Measurements from ENCODE around the gene R3HDM4.
"Not testable (repeated sequence)": the region's sequence is repeated elsewhere in the genome, so short reads cannot be mapped to it uniquely, and the experiment has no call there.

R3HDM4 gene

DNA sequence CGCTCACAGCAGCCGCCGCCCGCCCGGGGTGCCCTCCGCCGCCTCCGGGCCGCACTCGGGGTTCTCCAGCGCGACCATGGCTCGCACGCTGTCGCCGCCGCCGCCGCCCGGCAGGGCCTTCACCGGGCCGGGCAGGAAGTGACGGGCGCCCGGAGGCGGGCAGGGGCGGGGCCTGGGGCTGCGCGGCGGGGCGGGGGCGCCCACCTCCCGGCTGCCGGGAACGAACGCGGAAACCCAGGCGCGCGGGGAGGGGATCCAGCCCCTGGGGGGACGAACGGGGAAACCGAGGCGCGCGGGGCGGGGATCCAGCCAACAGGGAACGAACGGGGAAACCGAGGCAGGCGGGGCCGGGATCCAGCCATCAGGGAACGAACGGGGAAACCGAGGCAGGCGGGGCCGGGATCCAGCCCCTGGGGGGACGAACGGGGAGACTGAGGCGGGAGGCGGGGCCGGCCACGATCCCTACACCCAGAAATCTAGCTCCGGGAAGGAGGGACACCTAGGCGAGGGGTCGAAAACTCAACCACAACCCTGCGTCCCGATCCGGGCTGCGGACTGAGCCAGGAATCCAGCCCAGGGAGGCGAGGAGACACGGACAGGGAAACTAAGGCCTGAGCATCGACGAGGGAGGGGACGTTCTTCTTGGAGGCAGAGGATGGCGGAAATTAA lies at the start of gene R3HDM4:
R3HDM4 (minus strand) TSS at position 140 of the 669 bp plus-strand sequence; CDS start at position 78, 62 bp downstream.
- no peak for DNase-seq

DNA sequence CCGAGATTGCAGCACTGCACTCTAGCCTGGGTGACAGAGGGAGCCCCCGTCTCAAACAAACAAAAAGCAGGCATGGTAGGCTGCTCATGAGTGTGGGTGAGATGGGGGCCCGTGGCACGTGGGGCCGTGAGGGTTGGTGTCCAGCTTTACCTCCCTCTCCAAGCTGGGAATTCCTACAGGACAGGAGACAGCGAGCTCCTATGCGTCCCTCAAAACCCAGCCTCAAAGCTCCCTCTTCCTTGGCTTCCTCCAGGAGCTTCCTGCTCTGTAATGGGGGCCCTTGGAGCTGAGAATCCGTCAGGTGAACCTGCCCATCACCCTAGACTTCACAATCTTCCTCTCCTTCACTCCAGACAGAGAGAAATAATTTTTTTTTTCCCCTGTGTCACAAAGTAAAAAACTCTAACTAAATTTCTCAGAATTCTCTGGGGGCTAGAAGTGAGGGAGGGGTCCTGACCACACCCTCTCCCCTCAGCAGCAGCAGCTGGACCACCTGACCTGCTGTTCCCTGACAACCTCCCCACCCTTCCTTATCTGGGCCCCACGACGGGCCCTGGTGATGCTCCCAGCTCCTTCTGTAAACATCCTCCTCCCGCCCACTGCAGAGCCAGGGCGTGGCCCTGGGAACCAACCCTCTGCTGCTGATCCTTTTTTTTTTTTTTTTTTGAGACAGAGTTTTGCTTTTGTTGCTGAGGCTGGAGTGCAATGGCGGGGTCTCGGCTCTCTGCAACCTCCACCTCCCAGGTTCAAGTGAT lies 49.0 kb upstream of the R3HDM4 start:
- DNase-seq: no peak

DNA sequence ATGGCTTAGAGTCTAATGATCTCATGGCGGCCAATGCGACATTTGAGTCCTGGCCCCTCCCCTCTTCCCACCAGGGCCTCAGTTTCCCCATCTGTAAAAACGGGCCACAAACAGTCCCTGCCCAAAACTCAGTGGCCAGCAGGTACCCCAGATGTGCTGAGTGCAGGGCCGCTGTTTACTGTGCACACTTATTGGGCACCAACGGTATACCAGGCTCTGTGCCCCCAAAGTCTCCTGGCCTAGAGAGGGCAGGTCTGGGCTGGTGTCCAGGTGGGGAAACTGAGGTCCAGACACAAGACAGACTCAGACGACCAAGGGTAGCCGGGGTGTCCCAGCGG lies 47.6 kb upstream of the R3HDM4 start:
- no peak for DNase-seq

DNA sequence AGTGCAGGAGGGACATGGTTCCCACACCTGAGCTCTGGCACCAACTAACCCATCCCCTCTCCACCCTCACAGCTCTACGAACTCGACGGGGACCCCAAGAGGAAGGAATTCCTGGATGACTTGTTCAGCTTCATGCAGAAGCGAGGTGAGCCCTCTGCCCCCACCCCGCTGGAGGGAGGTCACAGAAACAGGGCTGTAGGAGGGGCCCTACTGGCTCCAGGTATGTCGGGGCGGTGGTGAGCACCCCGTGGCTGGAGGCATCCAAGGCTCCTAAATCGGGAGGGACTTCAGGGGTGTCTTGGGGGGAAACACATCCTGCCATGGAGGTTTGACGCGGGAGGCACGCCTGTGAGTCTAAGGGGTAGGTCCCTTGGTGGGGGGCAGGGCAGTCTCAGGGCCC lies 47.0 kb upstream of the R3HDM4 start:
- no peak for DNase-seq

GRCh38 chr19:958967-959855 lies 46.2 kb upstream of the R3HDM4 start:
- DNase-seq: no peak

DNA sequence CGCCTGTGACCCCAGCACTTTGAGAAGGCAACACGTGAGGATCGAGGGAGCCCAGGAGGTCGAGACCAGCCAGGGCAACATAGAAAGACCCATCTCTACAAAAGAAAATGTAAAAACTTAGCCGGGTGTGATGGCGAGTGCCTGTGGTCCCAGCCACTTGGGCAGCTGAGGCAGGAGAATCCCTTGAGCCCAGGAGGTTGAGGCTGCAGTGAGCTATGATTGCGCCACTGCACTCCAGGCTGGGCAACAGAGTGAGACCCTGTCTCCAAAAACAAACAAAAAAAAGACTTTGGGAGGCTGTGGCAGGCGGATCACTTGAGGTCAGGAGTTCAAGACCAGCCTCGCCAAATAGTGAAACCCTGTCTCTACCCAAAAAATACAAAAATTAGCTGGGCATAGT lies 44.6 kb upstream of the R3HDM4 start:
- not testable (repeated sequence) for DNase-seq

DNA sequence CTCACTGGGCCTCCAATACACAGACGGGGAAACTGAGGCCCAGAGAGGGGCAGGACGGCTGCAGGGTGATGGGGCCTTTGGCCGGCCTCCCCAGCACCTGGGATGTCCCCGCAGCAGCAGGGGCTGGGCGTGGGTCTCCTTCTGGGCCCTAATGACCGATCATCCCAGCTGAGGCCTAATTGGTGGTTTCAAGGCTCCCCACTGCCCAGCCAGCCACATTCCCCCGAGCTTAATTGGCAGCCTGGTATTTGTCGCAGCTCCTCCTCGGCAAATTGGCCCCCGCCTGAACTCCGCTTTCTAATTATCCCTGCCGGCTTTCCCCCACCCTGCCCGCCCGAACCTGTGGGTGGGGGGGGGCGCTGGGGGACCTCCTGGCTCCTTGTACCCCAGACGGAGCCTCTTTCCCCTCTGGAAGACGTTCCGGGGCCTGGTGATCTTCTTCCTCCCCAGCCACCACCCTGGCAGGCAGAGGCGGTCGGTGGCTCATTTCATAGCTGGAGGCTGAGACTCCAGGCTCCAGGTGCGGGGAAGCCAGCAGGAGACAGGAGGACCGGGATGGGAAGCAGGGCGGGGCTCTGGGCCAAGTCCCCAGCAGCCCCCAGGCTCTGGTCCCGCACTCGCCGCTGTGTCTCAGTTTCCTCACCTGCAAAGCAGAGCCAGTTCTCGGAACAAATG lies 43.9 kb upstream of the R3HDM4 start:
- no peak for DNase-seq

DNA sequence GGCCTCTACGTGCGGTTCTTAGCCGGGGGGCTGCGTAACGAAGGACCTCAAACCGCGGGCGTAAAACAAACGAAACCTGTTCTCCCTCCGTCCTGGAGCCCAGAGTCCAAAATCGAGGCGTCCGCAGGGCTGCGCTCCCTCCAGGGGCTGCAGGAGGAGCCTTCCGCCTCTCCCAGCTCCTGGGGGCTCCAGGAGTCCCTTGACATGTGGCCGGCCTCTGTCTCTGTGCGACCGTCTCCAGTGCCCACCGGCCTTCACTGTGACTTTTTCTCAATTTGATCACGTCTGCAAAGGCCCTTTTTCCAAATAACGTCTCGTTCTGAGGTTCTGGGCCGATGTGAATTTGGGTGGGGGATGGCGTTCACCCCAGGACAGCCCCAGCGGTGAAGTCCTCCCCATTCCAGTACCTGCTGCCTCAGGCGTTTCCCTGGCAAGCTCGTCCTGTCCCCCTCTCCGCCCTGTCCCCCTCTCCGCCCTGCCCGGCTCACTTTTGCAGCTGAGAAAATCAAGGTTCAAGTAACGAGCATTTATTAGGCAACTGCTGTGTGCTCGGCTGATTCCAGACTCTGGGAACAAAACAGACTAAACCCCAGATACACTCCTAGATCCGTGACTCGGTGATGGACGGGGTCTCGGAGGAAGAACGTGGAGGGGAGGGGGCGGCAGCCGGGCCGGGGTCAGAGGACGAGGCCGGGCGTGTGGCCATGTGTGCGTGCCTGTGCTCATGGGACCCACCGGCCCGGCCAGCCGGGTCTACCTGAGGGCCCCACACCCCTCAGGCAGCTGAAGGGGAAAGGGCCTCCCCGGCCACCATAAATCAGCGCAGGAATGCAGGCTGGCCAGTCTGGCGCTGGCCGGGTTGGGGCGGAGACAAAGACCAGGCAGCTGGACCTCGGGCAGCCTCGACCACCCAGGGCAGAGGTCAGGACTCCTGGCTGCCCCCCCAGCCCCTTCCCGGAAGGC lies 43.1 kb upstream of the R3HDM4 start:
- no peak for DNase-seq

GRCh38 chr19:954672-955494 lies 41.9 kb upstream of the R3HDM4 start:
- no peak for DNase-seq

GRCh38 chr19:954272-954671 lies 41.3 kb upstream of the R3HDM4 start:
- DNase-seq: no peak

DNA sequence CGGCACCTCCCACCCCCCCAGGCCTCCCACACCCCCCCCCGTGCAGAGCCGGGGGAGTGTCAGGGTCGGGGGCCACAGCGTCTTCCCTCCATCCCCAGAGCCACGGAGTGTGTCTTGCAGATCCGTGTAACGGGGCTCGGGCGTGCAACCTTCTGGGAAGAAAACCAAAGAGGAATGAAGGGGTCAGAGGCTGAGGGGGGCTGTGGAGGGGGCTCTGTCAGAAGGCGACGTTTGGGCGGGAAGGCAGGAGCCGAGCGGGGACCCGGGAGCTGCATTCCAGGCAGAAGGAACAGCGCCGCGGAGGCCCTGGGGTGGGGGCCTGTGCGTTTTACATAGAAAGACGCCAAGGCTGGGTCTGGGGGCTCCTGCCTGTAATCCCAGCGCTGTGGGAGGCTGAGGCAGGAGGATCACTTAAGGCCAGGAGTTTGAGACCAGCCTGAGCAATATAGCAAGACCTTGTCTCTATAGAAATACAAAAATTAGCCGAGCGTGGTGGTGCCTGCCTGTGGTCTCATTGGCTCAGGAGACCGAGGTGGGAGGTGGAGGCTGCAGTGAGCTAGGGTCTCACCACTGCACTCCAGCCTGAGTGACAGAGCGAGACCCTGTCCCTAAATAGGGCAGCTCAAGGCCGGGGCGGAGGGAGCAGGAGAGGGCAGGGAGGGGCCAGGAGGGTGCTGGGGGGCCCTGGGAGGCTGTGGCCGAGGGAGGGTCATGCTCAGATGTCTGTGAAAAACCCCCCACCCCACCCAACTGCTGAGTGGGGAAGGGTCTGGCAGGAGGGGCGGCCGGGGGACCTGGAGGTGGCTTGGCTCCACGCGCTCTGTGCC lies 40.6 kb upstream of the R3HDM4 start:
- DNase-seq: no peak

- no peak for DNase-seq
Observed at GRCh38 chr19:952680-953444, 39.8 kb upstream of the R3HDM4 start.

- DNase-seq: no peak
Observed at GRCh38 chr19:952049-952679, 39.1 kb upstream of the R3HDM4 start.

GRCh38 chr19:950352-951066 lies 37.5 kb upstream of the R3HDM4 start:
- no peak for DNase-seq

- no peak for DNase-seq
Observed at GRCh38 chr19:948842-949496, 36.0 kb upstream of the R3HDM4 start.

DNA sequence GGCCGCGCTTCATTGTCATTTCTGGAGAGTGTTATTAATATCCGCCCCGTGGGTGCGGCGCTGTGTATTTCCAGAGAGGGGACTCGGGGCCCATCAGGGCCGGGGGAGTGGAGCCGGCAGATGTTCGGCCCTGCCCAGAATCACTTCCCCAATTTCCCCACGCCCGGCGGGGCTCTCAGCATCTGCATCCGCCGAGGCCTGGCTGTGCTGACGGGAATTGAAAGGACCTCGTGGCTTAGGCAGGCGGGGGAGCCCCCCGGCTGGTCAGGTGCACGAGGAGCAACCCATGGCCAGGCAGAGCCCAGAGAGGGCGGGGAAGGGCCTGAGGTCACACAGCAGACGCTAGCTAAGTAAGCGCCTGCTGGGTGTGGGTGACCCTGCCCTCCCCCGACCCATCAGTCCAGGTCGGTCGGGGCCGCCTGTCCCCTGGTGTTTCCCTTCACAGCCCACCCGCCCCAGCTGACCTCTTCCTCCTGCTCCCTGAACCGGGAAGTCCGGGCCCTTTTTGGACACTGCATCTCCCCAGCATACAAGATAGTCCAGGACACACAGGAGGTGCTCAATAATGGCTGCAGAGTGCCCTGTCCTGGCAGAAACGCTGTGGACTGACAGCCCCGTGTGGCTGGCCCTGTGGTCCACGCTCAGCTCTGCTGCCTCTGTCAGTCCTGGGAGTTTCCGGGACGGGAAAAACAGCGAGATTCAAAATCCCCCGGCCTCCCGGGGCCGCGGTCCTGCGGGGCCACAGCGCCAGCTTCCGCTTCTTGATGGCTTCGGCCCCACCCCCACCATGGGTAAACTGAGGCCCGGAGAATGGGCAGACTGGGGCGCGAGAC lies 34.9 kb upstream of the R3HDM4 start:
- no peak for DNase-seq
